Central memory CD8-positive, alpha-beta T cell (primary cell): ENCODE results near the gene CYP8B1.

Source experiments
- ATAC-seq: fragments of 150-1000 bp; cut with Tn5 transposase; replicated peaks from 2 replicates; pipeline ENCODE4 v1.10.0; 2022; ENCODE audit warnings: mild to moderate bottlenecking, moderate FRiP score, moderate number of reproducible peaks; ENCODE audit not compliant: poor library complexity, severe bottlenecking; ENCODE audit errors: extremely low read depth
- DNase-seq, 2 donors: peaks; one replicate each; pipeline ENCODE4 v3.0.0; 2021; ENCODE audit warnings: low spot score in 2 of 2
- H3K27ac Mint-ChIP-seq: one replicate; pipeline ENCODE4 v1.8.0; 2022; ENCODE audit warnings: low read depth, mild to moderate bottlenecking, moderate library complexity, mixed read lengths
- H3K27me3 Mint-ChIP-seq: one replicate; pipeline ENCODE4 v1.8.0; 2022; ENCODE audit warnings: mixed read lengths
- H3K36me3 Mint-ChIP-seq: one replicate; pipeline ENCODE4 v1.8.0; 2022; ENCODE audit warnings: mild to moderate bottlenecking, moderate library complexity, mixed read lengths; ENCODE audit not compliant: insufficient read depth
- H3K4me1 Mint-ChIP-seq: one replicate; pipeline ENCODE4 v1.8.0; 2022; ENCODE audit warnings: mixed read lengths
- H3K4me3 Mint-ChIP-seq: one replicate; pipeline ENCODE4 v1.8.0; 2022; ENCODE audit warnings: mild to moderate bottlenecking, moderate library complexity, mixed read lengths
- H3K9me3 Mint-ChIP-seq: one replicate; pipeline ENCODE4 v1.8.0; 2022; ENCODE audit warnings: mixed read lengths

Gene CYP8B1, protein sequence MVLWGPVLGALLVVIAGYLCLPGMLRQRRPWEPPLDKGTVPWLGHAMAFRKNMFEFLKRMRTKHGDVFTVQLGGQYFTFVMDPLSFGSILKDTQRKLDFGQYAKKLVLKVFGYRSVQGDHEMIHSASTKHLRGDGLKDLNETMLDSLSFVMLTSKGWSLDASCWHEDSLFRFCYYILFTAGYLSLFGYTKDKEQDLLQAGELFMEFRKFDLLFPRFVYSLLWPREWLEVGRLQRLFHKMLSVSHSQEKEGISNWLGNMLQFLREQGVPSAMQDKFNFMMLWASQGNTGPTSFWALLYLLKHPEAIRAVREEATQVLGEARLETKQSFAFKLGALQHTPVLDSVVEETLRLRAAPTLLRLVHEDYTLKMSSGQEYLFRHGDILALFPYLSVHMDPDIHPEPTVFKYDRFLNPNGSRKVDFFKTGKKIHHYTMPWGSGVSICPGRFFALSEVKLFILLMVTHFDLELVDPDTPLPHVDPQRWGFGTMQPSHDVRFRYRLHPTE

DNA sequence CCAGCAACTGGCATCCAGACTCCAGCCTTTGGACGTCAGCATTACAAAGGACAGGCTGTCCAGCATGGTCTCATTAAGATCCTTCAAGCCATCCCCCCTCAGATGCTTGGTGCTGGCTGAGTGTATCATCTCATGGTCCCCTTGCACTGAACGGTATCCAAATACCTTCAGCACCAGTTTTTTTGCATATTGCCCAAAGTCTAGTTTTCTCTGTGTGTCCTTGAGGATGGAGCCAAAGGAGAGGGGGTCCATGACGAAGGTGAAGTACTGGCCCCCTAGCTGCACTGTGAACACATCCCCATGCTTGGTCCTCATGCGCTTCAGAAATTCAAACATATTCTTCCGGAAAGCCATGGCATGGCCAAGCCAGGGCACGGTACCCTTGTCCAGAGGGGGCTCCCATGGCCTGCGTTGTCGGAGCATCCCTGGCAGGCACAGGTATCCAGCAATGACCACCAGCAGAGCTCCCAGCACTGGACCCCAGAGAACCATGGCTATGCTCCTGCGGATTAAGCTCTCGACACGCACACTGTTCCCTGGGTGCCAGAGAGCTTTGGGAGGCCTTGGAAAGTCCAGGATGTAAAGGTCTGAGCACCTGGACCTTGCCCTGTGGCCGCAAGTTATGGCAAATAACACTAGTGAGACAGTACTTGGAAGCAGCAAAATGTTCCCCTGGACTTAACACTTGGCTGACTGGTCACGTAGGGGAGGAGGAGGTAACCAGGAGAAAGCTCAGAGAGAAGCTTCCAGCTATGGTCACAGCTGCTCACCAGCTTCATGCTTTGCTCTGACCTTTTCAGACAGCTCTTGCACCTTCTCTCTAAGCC, at the start of gene CYP8B1:
Gene CYP8B1, minus strand, starts transcription at position 555 of the 827 bp plus-strand sequence. Its CDS starts 63 bp downstream, at position 492.
- peaks cover 12% of the 10 kb centered on the region for H3K27me3 Mint-ChIP-seq
- no peak within 1 kb of the TSS for H3K4me3 Mint-ChIP-seq
- no peaks in the 10 kb centered on the region for H3K36me3 Mint-ChIP-seq
- no peak for ATAC-seq
- H3K9me3 Mint-ChIP-seq: no peaks in the 10 kb centered on the region
- no peak for DNase-seq
- H3K27ac Mint-ChIP-seq: no peak within 1 kb of the TSS
- H3K4me1 Mint-ChIP-seq: peaks cover 5% of the 10 kb centered on the region

DNA sequence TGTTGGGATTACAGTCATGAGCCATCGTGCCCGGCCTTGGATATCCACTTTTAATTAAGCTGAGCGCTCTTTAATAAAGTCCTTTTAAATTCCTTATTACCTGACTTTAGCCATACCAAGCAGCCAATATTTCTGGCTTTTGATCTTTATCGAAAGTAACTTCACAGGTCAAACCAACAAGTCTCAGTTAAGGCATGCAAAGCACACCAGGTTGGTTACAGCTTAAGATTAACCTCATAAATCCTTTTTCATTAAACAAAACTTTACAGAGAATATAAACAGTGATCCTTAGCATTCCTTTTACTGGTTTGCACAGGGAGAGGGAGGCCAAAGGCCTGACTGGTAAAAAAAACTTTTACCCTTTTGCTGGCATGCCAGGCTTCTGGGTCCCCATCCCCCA, 47.9 kb upstream of the CYP8B1 start:
- no peak for DNase-seq
- H3K4me3 Mint-ChIP-seq: no peak overlapping the region
- no peaks in the 10 kb centered on the region for H3K9me3 Mint-ChIP-seq

DNA sequence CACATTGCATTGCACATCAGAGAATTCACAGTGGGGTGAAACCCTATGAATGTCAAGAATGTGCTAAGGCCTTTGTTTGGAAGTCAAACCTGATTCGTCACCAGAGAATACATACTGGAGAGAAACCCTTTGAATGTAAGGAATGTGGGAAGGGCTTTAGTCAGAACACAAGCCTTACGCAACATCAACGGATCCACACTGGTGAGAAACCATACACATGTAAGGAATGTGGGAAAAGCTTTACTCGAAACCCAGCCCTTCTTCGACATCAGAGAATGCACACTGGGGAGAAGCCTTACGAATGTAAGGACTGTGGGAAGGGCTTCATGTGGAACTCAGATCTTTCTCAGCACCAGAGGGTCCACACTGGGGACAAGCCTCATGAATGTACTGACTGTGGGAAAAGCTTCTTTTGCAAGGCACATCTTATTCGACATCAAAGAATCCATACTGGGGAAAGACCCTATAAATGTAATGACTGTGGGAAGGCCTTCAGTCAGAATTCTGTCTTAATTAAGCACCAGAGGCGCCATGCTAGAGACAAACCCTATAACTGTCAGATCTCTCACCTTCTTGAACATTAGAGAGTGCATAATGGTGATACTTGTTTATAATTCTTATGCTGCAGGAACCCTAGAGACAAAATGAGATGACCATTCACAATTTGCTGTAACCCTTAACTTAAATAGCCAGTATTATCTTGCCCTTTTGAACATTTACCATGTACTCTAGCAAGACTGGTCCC, 39.3 kb upstream of the CYP8B1 start:
- no peak overlapping the region for H3K4me3 Mint-ChIP-seq
- H3K4me1 Mint-ChIP-seq: no peaks in the 10 kb centered on the region
- peaks cover 23% of the 10 kb centered on the region for H3K9me3 Mint-ChIP-seq
- peaks cover 3% of the 10 kb centered on the region for H3K36me3 Mint-ChIP-seq
- H3K27ac Mint-ChIP-seq: no peak overlapping the region
- peaks cover 7% of the 10 kb centered on the region for H3K27me3 Mint-ChIP-seq
- ATAC-seq (no peak), DNase-seq (no peak)

More for the DNA sequence above, 47.9 kb upstream of the CYP8B1 start:
- H3K27me3 Mint-ChIP-seq: peaks cover 1% of the 10 kb centered on the region
- no peak overlapping the region for H3K27ac Mint-ChIP-seq
- H3K4me1 Mint-ChIP-seq: peaks cover 6% of the 10 kb centered on the region
- peaks cover 3% of the 10 kb centered on the region for H3K36me3 Mint-ChIP-seq
- no peak for ATAC-seq

DNA sequence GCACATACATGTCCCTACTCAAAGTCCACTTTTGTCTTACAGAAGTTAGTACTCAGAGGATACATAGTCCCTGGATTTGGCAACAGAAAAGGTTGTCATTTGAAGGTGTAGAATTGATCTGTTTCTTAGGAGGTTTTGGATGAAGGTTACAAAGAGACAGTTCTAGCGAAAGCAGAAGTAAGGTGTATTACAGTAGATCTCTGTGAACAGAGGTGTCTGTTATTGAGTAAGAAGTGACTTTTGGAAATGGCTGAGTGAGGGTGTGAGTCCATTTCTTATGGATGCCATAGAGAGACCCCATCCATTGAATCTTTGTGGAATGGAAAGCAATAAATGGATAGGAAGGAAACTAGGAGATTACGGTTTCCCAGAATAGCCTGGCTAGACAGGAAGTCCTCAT, 35.9 kb upstream of the CYP8B1 start:
- no peak for ATAC-seq
- H3K27ac Mint-ChIP-seq: no peak overlapping the region
- H3K4me3 Mint-ChIP-seq: no peak overlapping the region
- peaks cover 24% of the 10 kb centered on the region for H3K27me3 Mint-ChIP-seq
- no peak for DNase-seq
- H3K9me3 Mint-ChIP-seq: peaks cover 17% of the 10 kb centered on the region
- peaks cover 3% of the 10 kb centered on the region for H3K36me3 Mint-ChIP-seq
- no peaks in the 10 kb centered on the region for H3K4me1 Mint-ChIP-seq

DNA sequence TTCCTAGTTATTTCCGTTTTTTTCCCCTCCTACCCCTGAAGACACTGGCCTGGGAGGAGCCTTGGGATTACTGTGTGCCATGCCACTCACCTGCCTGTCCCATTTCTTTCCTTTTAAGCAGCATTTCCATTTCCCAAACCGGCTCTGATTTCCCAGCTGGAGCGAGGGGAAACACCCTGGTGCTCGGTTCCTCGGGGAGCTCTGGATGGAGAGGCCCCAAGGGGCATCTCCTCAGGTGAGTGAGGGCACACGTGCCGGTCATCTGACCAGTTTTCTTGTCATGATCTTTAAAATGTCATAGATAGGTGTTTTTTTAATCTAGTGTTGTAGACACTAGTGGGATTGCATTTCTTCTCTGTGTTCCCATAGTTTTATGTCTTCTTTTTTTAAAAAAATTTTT, 33.0 kb upstream of the CYP8B1 start:
- Mint-ChIP-seq H3K4me3 (no peak overlapping the region), H3K27me3 (peaks cover 48% of the 10 kb centered on the region), H3K4me1 (no peaks in the 10 kb centered on the region), H3K36me3 (peaks cover 3% of the 10 kb centered on the region), H3K27ac (no peak overlapping the region), H3K9me3 (peaks cover 10% of the 10 kb centered on the region)
- ATAC-seq (no peak), DNase-seq (no peak)

DNA sequence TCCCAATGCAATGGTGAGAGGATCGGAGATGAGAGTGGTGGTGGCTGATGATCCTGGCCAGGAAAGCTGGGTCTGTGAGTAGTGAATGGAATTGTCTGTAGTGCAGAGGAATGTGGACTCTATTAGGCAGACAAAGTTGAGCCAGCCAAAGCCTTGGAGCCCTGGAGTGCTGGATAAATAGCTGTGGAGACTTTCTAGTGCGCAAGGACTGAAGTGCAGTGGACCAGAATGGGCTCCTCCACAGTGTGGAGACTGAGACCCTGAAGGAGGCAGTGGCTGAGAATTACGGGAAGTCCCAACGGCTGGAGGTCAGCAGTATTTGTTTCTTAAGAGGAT, 31.1 kb upstream of the CYP8B1 start:
- ATAC-seq (no peak), DNase-seq (no peak)
- H3K9me3 Mint-ChIP-seq: peaks cover 14% of the 10 kb centered on the region
- no peaks in the 10 kb centered on the region for H3K4me1 Mint-ChIP-seq
- no peak overlapping the region for H3K4me3 Mint-ChIP-seq
- H3K27me3 Mint-ChIP-seq: peaks cover 55% of the 10 kb centered on the region
- H3K27ac Mint-ChIP-seq: no peak overlapping the region
- peaks cover 3% of the 10 kb centered on the region for H3K36me3 Mint-ChIP-seq

DNA sequence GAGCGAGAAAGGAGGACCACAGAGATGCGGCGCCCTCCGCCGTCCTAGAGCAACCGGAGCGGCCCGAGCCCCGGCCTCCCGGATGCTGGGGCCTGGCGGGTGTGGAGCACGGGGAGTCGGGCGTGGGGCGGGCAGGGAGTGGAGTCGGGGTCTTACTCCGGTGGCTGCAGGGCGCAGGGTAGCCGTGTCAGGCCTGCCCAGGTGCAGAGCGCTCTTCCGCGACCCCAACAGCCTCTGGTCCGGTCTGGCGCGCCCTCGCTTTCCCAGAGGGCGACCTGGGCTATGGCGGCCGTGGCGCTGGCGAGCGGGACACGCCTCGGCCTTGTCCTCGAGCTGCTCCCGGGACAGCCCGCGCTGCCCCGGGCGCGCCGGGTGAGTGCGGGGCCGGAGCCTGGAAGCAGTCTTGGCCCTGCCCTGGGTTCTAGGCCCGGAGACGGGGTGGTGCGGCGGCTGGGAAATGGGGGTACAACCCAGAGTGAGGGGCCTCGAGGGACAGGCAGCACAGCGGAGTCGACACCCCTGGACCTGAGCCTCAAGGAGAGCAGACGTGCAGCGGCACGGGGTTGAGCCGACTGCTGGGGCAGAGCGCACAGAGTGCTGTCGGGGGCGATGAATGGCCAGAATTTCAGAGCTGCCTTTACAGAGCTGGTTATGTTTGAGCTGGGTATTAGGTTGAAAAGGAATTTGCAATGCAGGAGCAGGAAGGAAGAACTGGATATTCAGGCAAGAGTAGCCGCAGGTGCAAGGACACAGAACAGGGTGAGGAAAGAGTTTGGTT, 30.6 kb upstream of the CYP8B1 start, which contains the start of gene ZNF662:
Gene ZNF662, plus strand, starts transcription at position 73 of the 778 bp plus-strand sequence. CDS start 1,973 bp downstream, outside the sequence.
- Mint-ChIP-seq H3K4me3 (peak within 1 kb of the TSS; percentile 56), H3K27ac (no peak within 1 kb of the TSS), H3K36me3 (peaks cover 3% of the 10 kb centered on the region), H3K27me3 (peaks cover 57% of the 10 kb centered on the region), H3K9me3 (peaks cover 14% of the 10 kb centered on the region), H3K4me1 (no peaks in the 10 kb centered on the region)
- no peak for DNase-seq
- ATAC-seq: no peak

DNA sequence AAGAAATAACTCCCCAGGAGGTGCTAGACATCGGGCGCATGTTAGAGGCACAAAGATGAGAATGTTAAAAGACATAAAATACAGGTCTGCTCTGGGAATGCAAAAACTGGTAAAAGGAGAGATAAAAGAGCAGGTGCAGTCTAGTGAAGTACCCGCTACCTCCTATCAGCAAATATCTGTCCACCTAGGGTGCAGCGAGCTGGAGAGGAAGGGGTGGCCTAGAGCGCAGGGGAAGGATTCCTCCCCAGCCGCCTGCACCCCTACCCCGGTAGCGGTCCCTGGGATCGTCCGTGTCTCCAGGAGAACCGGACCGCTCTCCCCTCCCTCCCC, 30.0 kb upstream of the CYP8B1 start:
- H3K36me3 Mint-ChIP-seq: peaks cover 3% of the 10 kb centered on the region
- H3K27ac Mint-ChIP-seq: no peak overlapping the region
- no peak for ATAC-seq

DNA sequence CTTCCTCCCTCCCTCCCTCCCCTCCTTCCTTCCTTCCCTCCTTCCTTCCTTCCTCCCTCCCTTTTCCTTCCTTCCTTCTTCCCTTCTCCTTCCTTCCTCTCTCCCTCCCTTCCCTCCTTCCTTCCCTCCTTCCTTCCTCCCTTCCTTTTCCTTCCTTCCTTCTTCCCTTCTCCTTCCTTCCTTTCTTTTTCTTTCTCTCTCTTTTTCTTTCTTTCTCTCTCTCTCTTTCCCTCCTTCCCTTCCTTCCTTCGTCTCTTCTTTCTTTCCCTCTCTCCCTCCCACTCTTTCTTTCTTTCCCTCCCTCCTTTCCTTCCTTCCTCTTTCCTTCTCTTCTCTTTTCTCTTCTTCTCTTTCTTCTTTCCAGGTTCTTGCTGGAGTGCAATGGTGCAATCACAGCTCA, 28.4 kb upstream of the CYP8B1 start:
- Mint-ChIP-seq H3K27me3 (peaks cover 57% of the 10 kb centered on the region), H3K4me1 (no peaks in the 10 kb centered on the region)

More for the DNA sequence above, 30.0 kb upstream of the CYP8B1 start:
- H3K27me3 Mint-ChIP-seq: peaks cover 57% of the 10 kb centered on the region
- peak overlapping the region; percentile 56 for H3K4me3 Mint-ChIP-seq
- no peaks in the 10 kb centered on the region for H3K4me1 Mint-ChIP-seq
- DNase-seq: no peak
- H3K9me3 Mint-ChIP-seq: peaks cover 14% of the 10 kb centered on the region

DNA sequence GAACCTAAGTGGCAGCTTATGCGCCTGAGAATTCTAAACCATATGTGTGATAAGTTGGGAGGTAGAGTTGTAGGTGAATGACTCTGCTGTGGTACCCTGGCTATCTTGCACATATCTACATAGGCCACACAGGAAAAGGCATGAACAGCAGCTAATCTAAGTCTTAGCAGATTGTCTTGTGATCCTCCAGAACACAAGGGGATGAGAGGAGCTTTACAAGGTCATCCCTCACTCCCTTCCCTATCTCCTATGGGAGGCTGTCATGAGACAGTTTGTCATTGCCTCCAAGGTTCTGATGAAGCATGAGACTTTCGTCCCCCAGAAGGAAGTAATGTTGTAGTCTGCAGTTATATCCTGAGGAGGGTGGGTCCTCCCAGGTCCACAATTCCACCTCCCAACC, 26.6 kb upstream of the CYP8B1 start:
- Mint-ChIP-seq H3K36me3 (peaks cover 3% of the 10 kb centered on the region), H3K27me3 (peaks cover 40% of the 10 kb centered on the region), H3K4me3 (no peak overlapping the region), H3K4me1 (no peaks in the 10 kb centered on the region), H3K27ac (no peak overlapping the region), H3K9me3 (peaks cover 14% of the 10 kb centered on the region)
- no peak for DNase-seq
- ATAC-seq: no peak

More for the DNA sequence above, 28.4 kb upstream of the CYP8B1 start:
- peaks cover 14% of the 10 kb centered on the region for H3K9me3 Mint-ChIP-seq
- no peak for DNase-seq
- peaks cover 3% of the 10 kb centered on the region for H3K36me3 Mint-ChIP-seq
- ATAC-seq: no peak
- H3K4me3 Mint-ChIP-seq: no peak overlapping the region
- H3K27ac Mint-ChIP-seq: no peak overlapping the region

DNA sequence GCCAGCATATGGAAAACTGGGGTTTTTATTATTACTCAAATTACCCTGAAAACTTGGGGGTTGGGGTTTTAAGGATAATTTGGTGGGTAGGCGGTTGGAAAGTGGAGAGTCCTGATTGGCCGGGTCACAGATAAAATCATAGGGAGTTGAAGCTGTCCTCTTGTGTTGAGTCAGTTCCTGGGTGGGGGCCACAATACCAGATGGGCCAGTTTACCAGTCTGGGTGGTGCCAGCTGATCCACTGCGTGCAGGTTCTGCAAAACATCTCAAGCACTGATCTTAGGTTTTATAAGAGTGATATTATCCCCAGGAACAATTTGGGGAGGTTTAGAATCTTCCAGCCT, 25.4 kb upstream of the CYP8B1 start:
- peaks cover 14% of the 10 kb centered on the region for H3K9me3 Mint-ChIP-seq
- no peak overlapping the region for H3K27ac Mint-ChIP-seq

More for the DNA sequence above, 25.4 kb upstream of the CYP8B1 start:
- ATAC-seq: no peak
- Mint-ChIP-seq H3K4me1 (no peaks in the 10 kb centered on the region), H3K36me3 (peaks cover 3% of the 10 kb centered on the region), H3K27me3 (peaks cover 28% of the 10 kb centered on the region), H3K4me3 (no peak overlapping the region)
- DNase-seq: no peak
